ENCODE data around the gene TAGLN2.

TAGLN2 gene

GRCh38 chr1:159928491-159929050 lies 3.3 kb upstream of the TAGLN2 start:
- Histone ChIP-seq H3K27ac (ENCODE audit: low read length) (no peak overlapping the region), H3K36me3 (ENCODE audit: control insufficient read depth, insufficient read depth, low read length) (peaks cover 7% of the 10 kb centered on the region; the same call in 1 of the 2 replicates), H3K27me3 (ENCODE audit: control insufficient read depth, insufficient read depth, low read length) (no peaks in the 10 kb centered on the region), H3K4me1 (ENCODE audit: control insufficient read depth, insufficient read depth, low read length) (peaks cover 5% of the 10 kb centered on the region), H3K9me3 (ENCODE audit: control insufficient read depth, insufficient read depth, low read length) (no peaks in the 10 kb centered on the region), H3K4me3 (ENCODE audit: low read length) (no peak overlapping the region)
- WGBS (ENCODE audit: insufficient coverage, insufficient read length): no CpG with 5 or more reads among the region's 18 CpGs
- DNase-seq (ENCODE audit: low read depth, low spot score): no peak

- no peaks in the 10 kb centered on the region for H3K27me3 ChIP-seq (ENCODE audit: control insufficient read depth, insufficient read depth, low read length)
- H3K4me1 ChIP-seq (ENCODE audit: control insufficient read depth, insufficient read depth, low read length): peaks cover 11% of the 10 kb centered on the region
- no peak overlapping the region for H3K27ac ChIP-seq (ENCODE audit: low read length)
- WGBS (ENCODE audit: insufficient coverage, insufficient read length): no CpG with 5 or more reads among the region's 13 CpGs
- DNase-seq (ENCODE audit: low read depth, low spot score): no peak
- peaks cover 7% of the 10 kb centered on the region; the same call in 1 of the 2 replicates for H3K36me3 ChIP-seq (ENCODE audit: control insufficient read depth, insufficient read depth, low read length)
- no peaks in the 10 kb centered on the region for H3K9me3 ChIP-seq (ENCODE audit: control insufficient read depth, insufficient read depth, low read length)
- H3K4me3 ChIP-seq (ENCODE audit: low read length): no peak overlapping the region
Observed at GRCh38 chr1:159927849-159928431, 2.6 kb upstream of the TAGLN2 start.

- Histone ChIP-seq H3K36me3 (ENCODE audit: control insufficient read depth, insufficient read depth, low read length) (peaks cover 7% of the 10 kb centered on the region; the same call in 1 of the 2 replicates), H3K27me3 (ENCODE audit: control insufficient read depth, insufficient read depth, low read length) (no peaks in the 10 kb centered on the region), H3K9me3 (ENCODE audit: control insufficient read depth, insufficient read depth, low read length) (no peaks in the 10 kb centered on the region), H3K27ac (ENCODE audit: low read length) (no peak overlapping the region), H3K4me1 (ENCODE audit: control insufficient read depth, insufficient read depth, low read length) (peaks cover 14% of the 10 kb centered on the region), H3K4me3 (ENCODE audit: low read length) (no peak overlapping the region)
- no CpG with 5 or more reads among the region's 16 CpGs for WGBS (ENCODE audit: insufficient coverage, insufficient read length)
- no peak for DNase-seq (ENCODE audit: low read depth, low spot score)
Observed at GRCh38 chr1:159927211-159927848, 2.0 kb upstream of the TAGLN2 start.

- Histone ChIP-seq H3K9me3 (ENCODE audit: control insufficient read depth, insufficient read depth, low read length) (no peaks in the 10 kb centered on the region), H3K27ac (ENCODE audit: low read length) (no peak overlapping the region), H3K4me1 (ENCODE audit: control insufficient read depth, insufficient read depth, low read length) (peaks cover 14% of the 10 kb centered on the region), H3K36me3 (ENCODE audit: control insufficient read depth, insufficient read depth, low read length) (peaks cover 3% of the 10 kb centered on the region; the same call in 1 of the 2 replicates), H3K27me3 (ENCODE audit: control insufficient read depth, insufficient read depth, low read length) (no peaks in the 10 kb centered on the region), H3K4me3 (ENCODE audit: low read length) (peak overlapping the region; percentile 66; the same call in 1 of the 2 replicates)
- no peak for DNase-seq (ENCODE audit: low read depth, low spot score)
- WGBS (ENCODE audit: insufficient coverage, insufficient read length): no CpG with 5 or more reads among the region's 7 CpGs
Observed at GRCh38 chr1:159925719-159926078, 392 bp upstream of the TAGLN2 start.

- whole genome bisulfite sequencing (ENCODE audit: insufficient coverage, insufficient read length): no CpG with 5 or more reads among the region's 31 CpGs
- Histone ChIP-seq H3K36me3 (ENCODE audit: control insufficient read depth, insufficient read depth, low read length) (no peaks in the 10 kb centered on the region; the same call in 1 of the 2 replicates), H3K27me3 (ENCODE audit: control insufficient read depth, insufficient read depth, low read length) (no peaks in the 10 kb centered on the region), H3K27ac (ENCODE audit: low read length) (no peak overlapping the region), H3K4me1 (ENCODE audit: control insufficient read depth, insufficient read depth, low read length) (peaks cover 14% of the 10 kb centered on the region), H3K9me3 (ENCODE audit: control insufficient read depth, insufficient read depth, low read length) (no peaks in the 10 kb centered on the region), H3K4me3 (ENCODE audit: low read length) (peak overlapping the region; percentile 66; the same call in 1 of the 2 replicates)
- DNase-seq (ENCODE audit: low read depth, low spot score): no peak
Observed at GRCh38 chr1:159924025-159924790, 1.1 kb downstream of the TAGLN2 start.

- Histone ChIP-seq H3K4me1 (ENCODE audit: control insufficient read depth, insufficient read depth, low read length) (peaks cover 14% of the 10 kb centered on the region), H3K9me3 (ENCODE audit: control insufficient read depth, insufficient read depth, low read length) (no peaks in the 10 kb centered on the region)
- no CpG with 5 or more reads among the region's 20 CpGs for WGBS (ENCODE audit: insufficient coverage, insufficient read length)
Observed at GRCh38 chr1:159923203-159924024, 1.9 kb downstream of the TAGLN2 start.

GRCh38 chr1:159922511-159923202 lies 2.6 kb downstream of the TAGLN2 start:
- H3K4me3 ChIP-seq (ENCODE audit: low read length): no peak overlapping the region
- H3K9me3 ChIP-seq (ENCODE audit: control insufficient read depth, insufficient read depth, low read length): no peaks in the 10 kb centered on the region
- no CpG with 5 or more reads among the region's 8 CpGs for WGBS (ENCODE audit: insufficient coverage, insufficient read length)
- H3K27ac ChIP-seq (ENCODE audit: low read length): no peak overlapping the region
- H3K36me3 ChIP-seq (ENCODE audit: control insufficient read depth, insufficient read depth, low read length): no peaks in the 10 kb centered on the region
- no peak for DNase-seq (ENCODE audit: low read depth, low spot score)
- H3K4me1 ChIP-seq (ENCODE audit: control insufficient read depth, insufficient read depth, low read length): peaks cover 14% of the 10 kb centered on the region
- no peaks in the 10 kb centered on the region for H3K27me3 ChIP-seq (ENCODE audit: control insufficient read depth, insufficient read depth, low read length)

More at GRCh38 chr1:159923203-159924024, 1.9 kb downstream of the TAGLN2 start:
- no peak for DNase-seq (ENCODE audit: low read depth, low spot score)
- H3K36me3 ChIP-seq (ENCODE audit: control insufficient read depth, insufficient read depth, low read length): no peaks in the 10 kb centered on the region; the same call in 1 of the 2 replicates
- no peak overlapping the region for H3K27ac ChIP-seq (ENCODE audit: low read length)
- H3K27me3 ChIP-seq (ENCODE audit: control insufficient read depth, insufficient read depth, low read length): no peaks in the 10 kb centered on the region
- no peak overlapping the region for H3K4me3 ChIP-seq (ENCODE audit: low read length)

- H3K27me3 ChIP-seq (ENCODE audit: control insufficient read depth, insufficient read depth, low read length): no peaks in the 10 kb centered on the region
- no peak for DNase-seq (ENCODE audit: low read depth, low spot score)
- no peak overlapping the region for H3K4me3 ChIP-seq (ENCODE audit: low read length)
- no peaks in the 10 kb centered on the region for H3K36me3 ChIP-seq (ENCODE audit: control insufficient read depth, insufficient read depth, low read length)
- no peak overlapping the region for H3K27ac ChIP-seq (ENCODE audit: low read length)
- H3K9me3 ChIP-seq (ENCODE audit: control insufficient read depth, insufficient read depth, low read length): no peaks in the 10 kb centered on the region
- no CpG with 5 or more reads among the region's 18 CpGs for WGBS (ENCODE audit: insufficient coverage, insufficient read length)
- peaks cover 14% of the 10 kb centered on the region for H3K4me1 ChIP-seq (ENCODE audit: control insufficient read depth, insufficient read depth, low read length)
Observed at GRCh38 chr1:159921700-159922504, 3.4 kb downstream of the TAGLN2 start.

- Histone ChIP-seq H3K4me1 (ENCODE audit: control insufficient read depth, insufficient read depth, low read length) (peaks cover 17% of the 10 kb centered on the region), H3K4me3 (ENCODE audit: low read length) (no peak overlapping the region), H3K27me3 (ENCODE audit: control insufficient read depth, insufficient read depth, low read length) (no peaks in the 10 kb centered on the region), H3K36me3 (ENCODE audit: control insufficient read depth, insufficient read depth, low read length) (no peaks in the 10 kb centered on the region), H3K9me3 (ENCODE audit: control insufficient read depth, insufficient read depth, low read length) (no peaks in the 10 kb centered on the region), H3K27ac (ENCODE audit: low read length) (no peak overlapping the region)
- WGBS (ENCODE audit: insufficient coverage, insufficient read length): no CpG with 5 or more reads among the region's 1 CpG
- DNase-seq (ENCODE audit: low read depth, low spot score): no peak
Observed at GRCh38 chr1:159921251-159921650, 4.1 kb downstream of the TAGLN2 start.

Measured in iPS DF 6.9 (cell line).